ENCODE data around the gene MAN1A2.
A peak's percentile ranks its signal among the peaks of the same experiment; 100 is the strongest.
"Not testable (repeated sequence)": the region's sequence is repeated elsewhere in the genome, so short reads cannot be mapped to it uniquely, and the experiment has no call there.

Gene MAN1A2

DNA sequence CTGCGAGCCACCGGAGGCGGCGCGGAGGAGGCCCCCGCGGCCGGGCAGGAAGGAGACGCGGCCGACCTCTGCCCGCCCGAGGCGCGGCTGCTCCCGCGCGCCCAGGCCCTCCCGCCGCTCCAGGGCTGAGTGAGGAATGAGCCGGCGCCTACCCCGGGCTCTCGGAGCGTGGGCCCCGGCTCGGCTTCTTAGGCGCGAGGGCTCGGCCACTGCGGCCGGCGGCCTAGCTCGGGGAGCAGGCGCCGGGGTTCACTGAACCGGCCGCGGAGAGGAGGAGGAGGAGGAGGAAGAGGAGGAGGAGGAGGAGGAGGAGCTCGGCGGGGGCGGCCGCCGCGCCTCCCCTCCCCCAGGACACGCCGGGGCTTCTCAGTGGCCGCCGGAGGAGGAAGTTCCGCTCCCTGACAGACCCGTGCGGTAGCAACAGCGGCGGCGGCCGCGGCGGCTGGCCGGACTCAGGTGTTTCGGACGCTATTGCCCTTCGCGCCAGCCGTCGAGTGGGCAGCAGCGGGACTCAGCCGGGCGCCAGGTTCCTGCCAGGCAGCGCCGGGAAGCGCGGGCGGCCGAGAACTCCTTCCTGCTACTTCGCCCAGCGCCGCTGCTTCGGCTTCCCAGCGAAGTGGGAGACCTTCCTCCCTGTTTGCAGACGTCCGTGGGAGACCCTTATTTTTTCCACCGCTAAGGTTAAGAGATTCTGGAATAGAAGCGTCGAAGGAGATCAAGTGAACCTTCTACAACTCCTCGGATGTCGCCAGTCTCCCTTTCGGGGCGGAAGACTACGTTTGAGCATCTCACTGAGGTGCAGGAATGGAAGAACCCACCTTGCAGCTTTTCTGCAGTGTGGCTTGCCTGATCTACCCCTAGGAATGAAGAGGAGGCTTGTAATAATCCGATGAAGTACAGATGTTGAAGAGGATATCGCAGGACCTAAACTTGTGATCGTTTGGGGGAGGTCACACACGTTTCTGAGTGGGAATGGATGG, at the start of gene MAN1A2:
MAN1A2 (plus strand) TSS at position 404 of the 980 bp plus-strand sequence. CDS start 735 bp downstream, outside the sequence.
- DNase-seq, result peak; percentile 86

DNA sequence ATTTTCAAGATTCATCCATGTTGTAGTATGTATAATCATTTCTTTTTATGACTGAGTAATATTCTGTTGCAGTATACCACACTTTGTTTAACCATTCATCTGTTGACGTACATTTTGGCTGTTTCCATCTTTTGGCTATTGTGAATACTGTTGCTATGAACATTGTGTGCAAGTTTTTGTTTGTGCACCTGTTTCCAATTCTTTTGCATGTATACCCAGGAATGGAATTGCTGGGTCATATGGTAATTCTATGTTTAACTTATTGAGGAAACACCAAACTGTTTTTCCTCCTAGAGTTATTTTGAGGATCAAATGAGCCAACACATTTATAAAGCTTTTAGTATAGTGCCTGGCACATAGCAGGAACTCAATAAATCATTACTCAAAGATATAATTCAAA, 49.2 kb upstream of the MAN1A2 start:
- no peak for DNase-seq

DNA sequence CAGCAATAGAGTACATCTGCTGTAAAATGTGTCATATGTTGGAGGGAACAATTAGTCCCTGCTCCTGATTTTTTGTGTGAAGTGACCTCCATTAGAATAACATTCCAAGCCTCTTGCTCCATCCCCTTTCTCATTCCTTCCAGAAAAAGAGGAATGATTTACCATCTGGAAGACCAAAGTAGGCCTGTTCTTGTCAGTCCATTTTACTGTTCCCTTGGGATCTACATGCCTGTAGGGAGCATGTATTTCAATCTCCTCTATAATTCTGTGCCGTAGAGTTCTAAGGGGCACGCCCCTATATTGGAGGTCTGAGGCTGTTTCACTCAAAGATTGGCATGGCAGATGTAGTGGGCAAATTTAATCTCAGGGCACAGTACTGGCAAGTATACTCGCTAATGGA, 48.8 kb upstream of the MAN1A2 start:
- no peak for DNase-seq

DNA sequence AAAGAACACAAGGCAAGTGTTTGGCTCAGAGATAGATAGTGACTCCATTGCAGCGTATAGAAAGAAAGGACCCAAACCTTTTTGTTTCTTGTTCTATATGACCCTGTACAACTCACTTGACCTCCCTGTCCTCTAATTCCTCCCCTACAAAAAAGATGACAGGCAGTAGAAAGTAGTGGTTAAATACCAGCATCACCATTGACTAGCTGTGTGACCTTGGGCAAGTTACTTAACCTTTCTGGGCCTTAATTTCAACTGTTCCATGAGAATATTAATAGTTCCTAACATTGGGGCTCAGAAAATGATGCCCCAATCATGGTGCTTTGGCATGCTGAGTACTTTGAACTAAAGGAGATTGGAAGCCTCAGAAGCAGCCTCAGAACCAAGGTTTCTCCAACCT, 46.7 kb upstream of the MAN1A2 start:
- no peak for DNase-seq

DNA sequence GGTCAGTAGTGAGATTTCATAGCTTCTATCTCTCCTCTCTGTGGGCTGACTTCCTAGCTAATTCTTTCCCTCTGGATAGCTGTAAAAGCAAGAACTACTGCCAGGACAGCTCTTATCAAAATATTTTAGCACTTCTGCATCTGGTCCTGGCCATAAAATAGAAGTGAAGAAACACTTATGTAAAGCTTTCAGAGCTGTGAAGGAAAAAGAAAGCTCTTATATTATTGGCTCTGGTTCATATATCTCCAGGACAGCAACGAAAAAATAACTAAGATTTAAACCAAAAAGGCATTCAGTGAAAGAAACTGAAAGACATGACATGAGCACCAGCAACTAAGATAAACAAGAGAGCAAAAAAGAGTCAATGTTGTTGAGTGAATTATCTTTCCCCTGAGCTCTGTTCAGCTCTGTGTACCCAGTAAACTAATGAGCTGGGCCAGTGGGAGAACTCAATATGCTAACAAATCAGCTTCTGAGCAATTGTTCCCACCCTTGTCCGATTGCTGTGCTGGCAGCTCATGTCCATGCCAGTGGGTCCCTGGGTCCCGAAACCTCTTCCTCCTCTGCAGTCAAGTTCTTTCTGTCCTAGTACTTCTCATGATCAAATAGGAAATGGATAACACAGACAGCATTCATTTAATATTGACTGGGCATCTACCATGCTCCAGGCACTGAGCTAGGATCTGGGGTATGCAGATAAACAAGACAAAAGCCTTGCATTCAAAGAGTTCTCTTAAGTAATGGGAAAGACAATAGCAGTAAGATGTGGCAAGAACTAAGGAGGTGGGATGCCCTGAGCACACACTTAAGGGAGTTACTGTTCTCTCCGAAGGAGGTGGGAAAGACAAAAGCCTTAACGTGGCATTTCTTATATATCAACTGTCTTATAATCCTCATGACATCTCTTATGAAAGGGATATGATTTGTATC, 45.3 kb upstream of the MAN1A2 start:
- DNase-seq, result no peak

DNA sequence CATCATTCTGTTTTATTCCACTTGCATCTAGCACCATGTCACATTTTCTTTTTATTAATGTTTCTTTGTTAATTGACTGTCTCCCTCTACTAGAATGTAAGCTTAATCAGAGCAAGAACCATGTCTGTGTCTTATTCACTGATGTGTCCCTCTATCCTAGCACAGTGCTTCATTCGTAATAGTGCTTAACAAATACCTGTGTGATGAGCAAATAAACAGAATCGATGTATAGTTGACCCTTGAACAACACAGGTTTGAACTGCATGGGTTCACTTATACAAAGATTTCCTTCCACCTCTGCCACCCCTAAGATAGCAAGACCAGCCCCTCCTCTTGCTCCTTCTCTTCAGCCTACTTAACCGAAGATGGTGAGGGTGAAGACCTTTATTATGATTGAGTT, 42.9 kb upstream of the MAN1A2 start:
- no peak for DNase-seq

DNA sequence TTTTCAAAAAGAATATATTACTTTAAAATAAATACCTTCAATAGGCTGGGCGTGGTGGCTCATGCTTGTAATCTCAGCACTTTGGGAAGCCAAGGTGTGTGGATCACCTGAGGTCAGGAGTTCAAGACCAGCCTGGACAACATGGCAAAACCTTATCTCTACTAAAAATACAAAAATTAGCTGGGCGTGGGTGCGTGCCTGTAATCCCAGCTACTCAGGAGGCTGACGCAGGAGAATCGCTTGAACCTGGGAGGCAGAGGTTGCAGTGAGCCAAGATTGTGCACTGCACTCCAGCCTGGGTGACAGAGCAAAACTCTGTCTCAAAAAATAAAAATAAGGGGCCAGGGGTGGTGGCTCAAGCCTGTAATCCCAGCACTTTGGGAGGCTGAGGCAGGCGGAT, 41.2 kb upstream of the MAN1A2 start:
- DNase-seq, result not testable (repeated sequence)

DNA sequence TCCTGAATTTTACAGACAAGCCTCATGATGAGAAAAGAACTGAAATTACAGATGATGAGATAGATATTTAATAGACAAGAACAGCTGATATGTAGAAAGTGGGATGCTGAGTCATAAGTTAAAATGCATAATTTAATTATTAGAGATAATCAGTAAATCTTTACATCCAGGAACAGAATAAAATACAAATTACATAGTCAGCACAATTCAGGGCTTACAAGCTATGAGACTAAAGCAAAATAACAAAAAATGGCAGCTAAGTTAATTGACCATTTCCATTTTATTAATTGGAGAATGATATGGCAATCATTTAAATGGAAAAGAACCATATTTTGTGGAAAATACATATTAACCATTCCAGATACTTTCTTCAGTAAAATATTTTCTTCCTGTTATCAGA, 40.2 kb upstream of the MAN1A2 start:
- DNase-seq, result no peak

DNA sequence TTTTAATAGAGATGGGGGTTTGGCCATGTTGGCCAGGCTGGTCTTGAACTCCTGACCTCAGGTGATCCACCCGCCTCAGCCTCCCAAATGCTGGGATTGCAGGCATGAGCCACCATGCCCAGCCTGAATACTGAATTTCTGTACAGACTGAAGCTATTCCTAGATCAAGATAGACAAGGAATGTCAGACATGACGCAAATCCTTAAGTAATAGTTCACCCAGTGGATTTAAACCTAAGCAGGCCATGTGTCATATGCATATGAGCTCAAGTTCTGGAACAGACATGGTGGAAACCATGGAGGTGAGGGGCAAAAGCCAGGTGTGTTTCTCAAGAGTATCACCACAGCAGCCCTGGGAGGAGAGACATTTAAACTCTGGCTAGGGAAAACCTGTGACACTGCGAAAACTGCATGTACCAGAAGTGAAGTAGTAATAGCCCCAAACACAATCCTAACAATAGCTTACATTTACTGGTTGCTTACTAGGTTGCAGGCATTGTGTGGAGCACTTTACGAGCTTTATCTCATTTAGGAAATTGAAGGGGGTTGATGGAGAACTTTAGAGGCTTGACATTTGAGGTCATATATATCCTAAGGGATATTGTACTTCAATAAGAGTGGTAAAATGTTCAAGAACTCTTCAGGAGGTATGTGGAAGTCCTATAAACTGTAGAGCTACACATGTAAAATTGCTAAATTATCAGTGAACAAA, 31.7 kb upstream of the MAN1A2 start:
- no peak for DNase-seq

DNA sequence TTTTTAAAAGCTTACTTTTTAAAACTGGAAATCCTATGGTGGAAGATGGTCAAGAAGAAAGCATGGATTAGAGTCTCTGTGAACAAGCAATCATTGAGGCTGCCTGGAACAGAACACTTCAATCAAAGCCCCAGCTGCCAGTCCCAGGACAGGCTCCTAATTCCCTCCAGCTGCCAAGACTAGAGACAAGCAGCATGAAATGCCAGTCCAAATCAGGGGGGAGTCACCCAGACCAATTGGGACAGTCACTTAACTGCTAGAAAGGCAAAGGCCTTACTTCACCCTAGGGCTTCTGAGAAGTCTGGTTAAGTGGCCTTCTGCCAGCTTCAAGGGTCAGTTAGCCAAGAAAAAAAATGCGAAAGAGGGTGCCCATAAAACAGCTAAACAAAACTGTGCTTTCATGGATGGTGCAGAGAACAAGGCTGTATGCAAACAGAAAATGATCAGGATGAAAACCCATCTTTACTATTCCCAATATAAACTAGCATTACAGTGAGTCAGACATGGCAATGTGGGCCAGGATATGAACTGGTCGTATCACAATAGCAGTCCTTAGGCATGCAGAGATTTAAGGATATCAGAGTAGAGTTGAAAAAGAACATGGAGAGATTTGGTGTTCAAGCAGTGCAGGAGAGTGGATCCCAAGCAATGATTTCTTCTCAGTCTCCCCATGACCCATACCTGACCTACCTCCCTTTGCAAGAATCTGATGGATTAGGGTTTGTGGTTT, 31.0 kb upstream of the MAN1A2 start:
- DNase-seq, result no peak

DNA sequence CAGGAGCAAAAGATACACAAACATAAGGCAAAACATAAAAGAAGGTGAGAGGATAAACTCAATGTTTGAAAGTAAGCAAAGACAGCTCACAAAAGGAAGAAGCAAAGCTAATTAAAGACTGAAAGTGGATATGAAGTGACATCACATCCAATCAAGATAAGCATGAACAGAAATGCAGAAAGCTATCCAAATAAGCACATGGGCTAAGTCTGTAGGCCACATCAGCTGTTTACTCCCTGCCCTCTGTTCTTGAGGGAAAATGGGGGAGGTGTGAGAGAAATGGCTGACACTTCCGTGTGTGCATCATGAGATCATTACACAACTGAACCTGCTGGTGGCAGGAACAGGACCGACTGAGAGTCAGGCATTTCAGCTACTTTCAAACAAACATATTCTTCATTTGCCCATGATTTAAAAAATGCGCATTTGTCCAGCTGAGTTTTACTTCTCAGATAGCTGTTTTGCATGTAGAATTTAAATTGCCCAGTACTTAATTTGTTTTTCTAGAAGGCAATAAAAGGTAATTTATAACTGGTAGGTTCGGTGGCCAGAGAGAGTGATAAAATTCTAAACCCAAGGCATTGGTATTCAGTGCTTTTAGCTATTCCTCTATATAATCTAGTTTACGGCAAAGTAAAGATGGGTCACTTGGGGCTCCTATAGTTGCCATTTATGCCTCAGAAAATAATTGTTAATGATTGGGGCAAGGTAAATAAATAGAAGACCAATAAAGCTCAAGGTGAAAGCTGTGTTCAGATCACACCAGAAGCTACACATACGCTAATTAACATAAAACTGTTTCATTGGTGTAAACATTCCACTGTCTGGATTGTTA, 27.2 kb upstream of the MAN1A2 start:
- no peak for DNase-seq

DNA sequence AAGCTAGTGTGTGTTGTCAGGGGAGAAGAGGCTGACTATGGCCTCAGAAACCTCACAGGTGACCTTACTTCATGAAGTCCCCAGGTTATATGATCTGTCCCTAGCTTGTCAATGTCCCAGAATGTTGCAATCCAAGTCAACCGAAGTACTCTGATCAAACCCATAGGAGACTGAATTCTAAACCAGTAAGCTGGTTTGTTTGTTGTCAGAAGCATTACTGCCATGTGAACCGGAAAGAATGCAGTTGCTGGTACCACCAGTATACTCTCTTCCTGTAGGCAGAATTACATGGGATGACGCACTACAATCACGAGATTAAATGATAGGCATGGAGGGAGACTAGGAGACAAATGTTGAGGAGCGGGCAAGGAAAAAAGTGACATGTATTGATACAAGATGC, 26.1 kb upstream of the MAN1A2 start:
- no peak for DNase-seq

DNA sequence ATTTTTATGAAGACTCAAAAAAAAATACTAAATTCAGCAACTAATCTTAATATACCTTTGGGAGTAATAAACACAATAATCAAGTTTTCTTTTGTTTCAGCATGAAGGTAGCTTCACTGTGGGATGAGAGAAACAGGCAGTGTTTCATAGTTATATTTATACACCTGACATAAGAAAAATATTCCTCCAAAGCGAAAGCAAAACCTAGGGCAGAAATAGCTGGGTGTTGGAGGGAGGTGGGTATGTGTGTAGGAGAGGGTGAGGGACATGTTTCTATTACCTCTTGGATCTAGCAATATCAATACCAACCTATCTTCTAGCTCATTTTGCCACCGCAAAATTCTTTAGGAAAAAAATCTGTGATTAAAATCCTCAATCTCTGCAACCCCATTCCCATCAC, 24.9 kb upstream of the MAN1A2 start:
- DNase-seq, result no peak

DNA sequence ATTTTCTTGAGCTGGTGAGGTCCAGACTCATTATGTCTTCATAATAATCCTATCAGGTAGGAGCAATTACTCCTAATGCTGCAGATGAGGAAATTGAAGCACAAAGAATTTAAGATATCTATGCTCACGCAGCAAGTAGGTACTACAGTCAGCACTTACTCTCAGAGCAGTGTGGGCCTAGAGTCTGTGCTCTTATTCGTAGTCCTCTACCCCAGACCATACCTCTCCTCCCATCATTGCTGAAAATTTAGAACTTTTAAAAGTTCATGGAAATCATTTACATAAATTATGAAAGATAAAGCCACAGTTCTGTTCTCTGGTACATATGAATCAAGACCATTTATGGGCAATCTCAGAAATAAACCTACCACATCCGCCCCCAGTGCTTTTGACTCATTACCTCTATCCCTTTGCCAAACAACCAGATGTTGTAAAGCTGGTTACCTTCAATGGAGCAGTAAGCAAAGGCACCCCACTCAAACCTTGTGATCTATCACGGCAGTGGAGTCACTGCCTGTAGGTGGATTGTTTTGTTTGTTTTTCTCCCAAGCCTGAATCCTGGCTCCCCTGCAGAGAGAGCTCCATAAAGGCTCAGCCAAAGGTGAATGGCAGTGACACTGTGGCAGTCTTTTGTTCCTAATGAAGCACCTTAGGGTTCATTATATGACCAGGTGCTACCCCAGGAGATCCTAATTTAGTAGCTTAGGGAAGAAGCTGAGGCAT, 20.9 kb upstream of the MAN1A2 start:
- DNase-seq, result no peak

DNA sequence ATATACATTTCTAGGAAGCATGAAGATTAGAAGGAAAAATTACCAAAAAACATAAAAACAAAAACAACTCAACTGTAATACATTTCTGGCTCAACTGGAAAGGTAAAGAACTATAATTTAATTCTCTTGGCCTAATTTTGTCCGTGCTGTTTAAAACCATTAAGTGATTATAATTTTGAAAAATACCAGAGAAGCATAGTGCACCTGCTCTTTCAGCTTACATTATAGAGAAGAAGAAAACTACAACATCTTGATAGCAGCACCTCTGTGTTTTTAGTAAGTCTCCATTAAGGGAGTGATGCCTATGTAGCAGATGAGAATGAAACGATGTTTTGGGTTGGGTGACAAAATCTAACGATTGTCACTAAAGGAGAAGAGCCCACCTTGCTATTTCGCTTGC, 19.3 kb upstream of the MAN1A2 start:
- no peak for DNase-seq

DNA sequence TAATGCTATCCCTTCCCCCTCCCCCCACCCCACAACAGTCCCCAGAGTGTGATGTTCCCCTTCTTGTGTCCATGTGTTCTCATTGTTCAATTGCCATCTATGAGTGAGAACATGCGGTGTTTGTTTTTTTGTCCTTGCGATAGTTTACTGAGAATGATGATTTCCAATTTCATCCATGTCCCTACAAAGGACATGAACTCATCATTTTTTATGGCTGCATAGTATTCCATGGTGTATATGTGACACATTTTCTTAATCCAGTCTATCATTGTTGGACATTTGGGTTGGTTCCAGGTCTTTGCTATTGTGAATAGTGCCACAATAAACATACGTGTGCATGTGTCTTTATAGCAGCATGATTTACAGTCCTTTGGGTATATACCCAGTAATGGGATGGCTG, 14.6 kb upstream of the MAN1A2 start:
- DNase-seq, result not testable (repeated sequence)

DNA sequence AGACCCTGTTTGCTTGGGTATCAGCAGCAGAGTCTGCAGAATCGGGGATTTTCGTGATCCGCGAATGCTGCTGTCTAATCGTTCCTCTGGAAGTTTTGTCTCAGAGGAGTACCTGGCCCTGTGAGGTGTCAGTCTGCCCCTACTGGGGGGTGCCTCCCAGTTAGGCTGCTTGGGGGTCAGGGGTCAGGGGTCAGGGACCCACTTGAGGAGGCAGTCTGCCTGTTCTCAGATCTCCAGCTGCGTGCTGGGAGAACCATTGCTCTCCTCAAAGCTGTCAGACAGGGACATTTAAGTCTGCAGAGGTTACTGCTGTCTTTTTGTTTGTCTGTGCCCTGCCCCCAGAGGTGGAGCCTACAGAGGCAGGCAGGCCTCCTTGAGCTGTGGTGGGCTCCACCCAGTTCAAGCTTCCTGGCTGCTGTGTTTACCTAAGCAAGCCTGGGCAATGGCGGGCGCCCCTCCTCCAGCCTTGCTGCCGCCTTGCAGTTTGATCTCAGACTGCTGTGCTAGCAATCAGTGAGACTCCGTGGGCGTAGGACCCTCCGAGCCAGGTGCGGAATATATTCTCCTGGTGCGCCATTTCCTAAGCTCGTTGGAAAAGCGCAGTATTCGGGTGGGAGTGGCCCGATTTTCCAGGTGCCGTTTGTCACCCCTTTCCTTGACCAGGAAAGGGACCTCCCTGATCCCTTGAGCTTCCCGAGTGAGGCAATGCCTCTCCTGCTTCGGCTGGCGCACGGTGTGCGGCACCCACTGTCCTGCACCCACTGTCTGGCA, 9.2 kb upstream of the MAN1A2 start:
- not testable (repeated sequence) for DNase-seq

DNA sequence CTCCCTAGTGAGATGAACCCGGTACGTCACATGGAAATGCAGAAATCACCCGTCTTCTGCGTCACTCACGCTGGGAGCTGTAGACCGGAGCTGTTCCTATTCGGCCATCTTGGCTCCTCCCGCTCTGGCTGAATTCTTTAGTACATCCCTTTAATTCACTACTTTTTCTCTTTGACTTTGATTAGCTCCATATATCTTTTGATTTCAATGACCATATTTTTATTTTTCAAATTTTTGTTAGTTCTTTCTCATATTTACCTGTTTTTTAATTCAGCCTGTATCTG, 8.7 kb upstream of the MAN1A2 start:
- DNase-seq, result not testable (repeated sequence)

DNA sequence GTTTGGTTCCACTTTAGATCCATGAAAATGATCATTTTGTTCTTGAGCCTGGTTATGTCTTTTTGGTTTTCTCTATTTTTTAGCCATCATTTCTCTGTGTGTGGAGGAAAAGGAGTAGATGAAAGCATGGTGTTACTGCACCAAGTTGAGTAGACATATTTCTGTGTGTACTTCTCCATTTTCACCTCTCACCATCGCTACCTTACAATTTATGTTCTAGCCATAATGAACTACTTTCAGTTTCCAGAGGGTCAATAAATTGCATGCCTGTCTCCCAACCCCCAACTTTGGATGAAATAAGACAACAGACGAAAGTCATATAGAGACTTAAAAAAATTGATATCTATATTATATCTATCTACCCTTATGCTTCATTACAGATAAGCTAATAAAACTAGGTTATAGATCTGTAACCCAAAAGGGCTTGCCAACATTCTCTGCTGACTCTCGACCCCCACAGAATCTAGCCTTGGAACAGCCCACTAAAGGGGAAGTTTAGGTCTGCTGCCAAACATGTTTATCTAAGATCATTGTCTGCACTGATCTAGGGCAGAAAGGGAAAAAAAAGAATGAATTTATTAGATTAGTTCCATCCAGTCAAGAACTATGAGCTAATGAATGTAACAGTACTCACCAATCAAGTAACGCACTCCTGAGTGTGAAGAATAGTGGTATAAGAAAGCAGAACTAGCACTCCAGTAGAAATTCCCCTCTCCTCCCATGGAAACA, 7.5 kb upstream of the MAN1A2 start:
- no peak for DNase-seq
